K562 (cell line): ENCODE data around the gene MRPS6. TPM values are rescaled to one million over a fixed set of nuclear protein-coding genes. Genes with fewer than 3 reads are reported as not detected.
A peak's percentile ranks its signal among the peaks of the same experiment; 100 is the strongest.

Source experiments
- ARID4B ChIP-seq: sonication (generic); formaldehyde crosslinking; IDR thresholded peaks from 2 replicates; pipeline ENCODE4 v1.8.0; 2022; ENCODE audit warnings: mild to moderate bottlenecking, missing genetic modification reagents
- ILF3 ChIP-seq: fragments of 450-650 bp; IDR thresholded peaks from 2 replicates; pipeline ENCODE4 v1.6.1; 2018; ENCODE audit warnings: antibody characterized with exemption, mild to moderate bottlenecking, moderate library complexity, borderline replicate concordance
- MCM5 ChIP-seq: fragments of 450-650 bp; IDR thresholded peaks from 2 replicates; pipeline ENCODE4 v1.6.1; 2016; ENCODE audit warnings: low read depth
- MGA ChIP-seq: fragments of 450-650 bp; IDR thresholded peaks from 2 replicates; pipeline ENCODE4 v1.6.1; 2016; ENCODE audit warnings: mild to moderate bottlenecking, moderate library complexity
- VEZF1 ChIP-seq: fragments of 200-800 bp; sonication (Bioruptor generic); IDR thresholded peaks from 2 replicates; pipeline ENCODE4 v1.6.1; 2017; ENCODE audit warnings: missing genetic modification characterization, missing compliant biosample characterization
- ZNF263 ChIP-seq: sonication (generic); formaldehyde crosslinking; IDR thresholded peaks from 2 replicates; pipeline ENCODE4 v1.8.0; 2022; ENCODE audit warnings: mild to moderate bottlenecking, missing genetic modification reagents, borderline replicate concordance
- ZNF583 ChIP-seq: fragments of 250-450 bp; sonication (Bioruptor Pico); IDR thresholded peaks from 2 replicates; pipeline ENCODE4 v1.4.0; 2020
- polyA plus RNA-seq, 8 experiments: library from polyadenylated mRNA; depleted of rRNA in 4 of 8; stranded (reverse) in 5 of 8; unstranded in 3 of 8; fragments of >200 nt; fragmentation: Nextera tagmentation in 2 of 8; fragmentation: Illumina TruSeq in 1 of 8; extraction: Ambion mirVana in 2 of 8; extraction: Trizol in 1 of 8; gene quantifications; 2 replicates each; pipeline versions ENCODE4 v1.2.1 to v1.2.3, GENCODE V29; 2011 to 2014; ENCODE audit warnings: inconsistent platforms in 1 of 8, missing spikeins in 1 of 8
- total RNA-seq, 7 experiments: library from RNA; depleted of rRNA in 6 of 7; stranded (reverse); fragments of >200 nt in 6 of 7; fragmentation: Illumina TruSeq in 2 of 7; extraction: Trizol in 2 of 7; gene quantifications; 2 replicates each; pipeline versions ENCODE4 v1.2.1 to v1.2.3, GENCODE V29; 2011 to 2021; ENCODE audit warnings: low replicate concordance in 1 of 7
- TF ChIP-seq, protein P1 (sequence below): fragments of 450-650 bp; IDR thresholded peaks from 2 replicates; pipeline ENCODE4 v1.6.1; 2016

Gene MRPS6
- total and polyA plus RNA-seq, 9 of the 15 experiments (the other 6 are each of a cell fraction or from before 2014, with no cell fraction given): 26.1 to 72.0 (median 39.3) TPM

GRCh38 chr21:34190576-34191321, 117.4 kb downstream of the MRPS6 start (continued):
- peak; percentile 47 for TF ChIP-seq MGA
- no peak for TF ChIP-seq MCM5
- TF ChIP-seq, protein P1, sequence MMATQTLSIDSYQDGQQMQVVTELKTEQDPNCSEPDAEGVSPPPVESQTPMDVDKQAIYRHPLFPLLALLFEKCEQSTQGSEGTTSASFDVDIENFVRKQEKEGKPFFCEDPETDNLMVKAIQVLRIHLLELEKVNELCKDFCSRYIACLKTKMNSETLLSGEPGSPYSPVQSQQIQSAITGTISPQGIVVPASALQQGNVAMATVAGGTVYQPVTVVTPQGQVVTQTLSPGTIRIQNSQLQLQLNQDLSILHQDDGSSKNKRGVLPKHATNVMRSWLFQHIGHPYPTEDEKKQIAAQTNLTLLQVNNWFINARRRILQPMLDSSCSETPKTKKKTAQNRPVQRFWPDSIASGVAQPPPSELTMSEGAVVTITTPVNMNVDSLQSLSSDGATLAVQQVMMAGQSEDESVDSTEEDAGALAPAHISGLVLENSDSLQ: peak; percentile 94
- TF ChIP-seq ILF3: no peak
- TF ChIP-seq ZNF263 (CRISPR knock-in tag): no peak
- no peak for TF ChIP-seq ARID4B
- TF ChIP-seq VEZF1 (CRISPR knock-in tag): peak; percentile 20; the same call in 1 of the 2 replicates
- TF ChIP-seq ZNF583 (CRISPR knock-in tag): peak; percentile 50; the same call in 1 of the 2 replicates
